Fibroblast of lung (primary cell): ENCODE measurements around the gene HSPB9. TPM values are rescaled to one million over a fixed set of nuclear protein-coding genes. Genes with fewer than 3 reads are reported as not detected.

Experiments used
- DNase-seq, 2 donors: peaks; one replicate each; pipeline versions ENCODE4 v3.0.0 to v3.0.0-alpha.2; 2010; ENCODE audit warnings: low read depth in 2 of 2
- H2AFZ ChIP-seq: 2 replicates; pipeline ENCODE4 v1.5.1; 2012; ENCODE audit warnings: low read length, control low read depth, inconsistent platforms
- H3K27ac ChIP-seq: 2 replicates; pipeline ENCODE4 v1.5.1; 2011; ENCODE audit warnings: low read length, control low read depth; ENCODE audit not compliant: insufficient read depth
- H3K27me3 ChIP-seq: 2 replicates; pipeline ENCODE4 v1.5.1; 2011; ENCODE audit warnings: mild to moderate bottlenecking, low read length; ENCODE audit not compliant: control insufficient read depth, insufficient read depth
- H3K36me3 ChIP-seq: 2 replicates; pipeline ENCODE4 v1.5.1; 2011; ENCODE audit warnings: low read length; ENCODE audit not compliant: control insufficient read depth, insufficient read depth
- H3K4me1 ChIP-seq: 2 replicates; pipeline ENCODE4 v1.5.1; 2011; ENCODE audit warnings: low read length; ENCODE audit not compliant: control insufficient read depth, insufficient read depth; ENCODE audit errors: extremely low read depth
- H3K4me2 ChIP-seq: 2 replicates; pipeline ENCODE4 v1.5.1; 2011; ENCODE audit warnings: low read length, control low read depth; ENCODE audit not compliant: insufficient read depth; ENCODE audit errors: extremely low read depth
- H3K4me3 ChIP-seq, 4 experiments: fragments of 200-600 bp in 1 of 4; sonication (generic) in 1 of 4; replicated peaks in 1 of 4; 2 replicates each; pipeline ENCODE4 v1.5.1; 2011 to 2016; ENCODE audit warnings: low read length in 4 of 4, low read depth in 3 of 4, mild to moderate bottlenecking in 3 of 4, control low read depth in 2 of 4, inconsistent platforms in 1 of 4, mixed read lengths in 1 of 4; ENCODE audit not compliant: insufficient read depth in 1 of 4; ENCODE audit errors: control extremely low read depth in 1 of 4
- H3K79me2 ChIP-seq: 2 replicates; pipeline ENCODE4 v1.5.1; 2012; ENCODE audit warnings: mild to moderate bottlenecking, low read length, inconsistent platforms; ENCODE audit not compliant: control insufficient read depth, insufficient read depth
- H3K9ac ChIP-seq: 2 replicates; pipeline ENCODE4 v1.5.1; 2011; ENCODE audit warnings: mild to moderate bottlenecking, low read length, control low read depth; ENCODE audit not compliant: insufficient read depth
- H3K9me3 ChIP-seq: 2 replicates; pipeline ENCODE4 v1.5.1; 2012; ENCODE audit warnings: low read depth, low read length; ENCODE audit not compliant: control insufficient read depth, insufficient read depth
- H4K20me1 ChIP-seq: 2 replicates; pipeline ENCODE4 v1.5.1; 2011; ENCODE audit warnings: low read length; ENCODE audit not compliant: control insufficient read depth, insufficient read depth; ENCODE audit errors: extremely low read depth
- CTCF ChIP-seq, 2 donors: IDR thresholded peaks in 1 of 2; conservative IDR thresholded peaks in 1 of 2; 1 replicate in 1 of 2; 2 replicates in 1 of 2; pipeline ENCODE4 v1.5.1; 2011 to 2012; ENCODE audit warnings: low read length in 2 of 2, control low read depth in 1 of 2, inconsistent platforms in 1 of 2, low read depth in 1 of 2, mild to moderate bottlenecking in 1 of 2
- EZH2 ChIP-seq: IDR thresholded peaks from 2 replicates; pipeline ENCODE4 v1.5.1; 2012; ENCODE audit warnings: low read length, control low read depth, mild to moderate bottlenecking; ENCODE audit errors: missing control alignments
- polyA plus RNA-seq, 2 donors: library from polyadenylated mRNA; depleted of rRNA in 1 of 2; stranded (reverse) in 1 of 2; unstranded in 1 of 2; fragments of >200 nt; gene quantifications; 2 replicates each; pipeline ENCODE4 v1.2.1, GENCODE V29; 2011 to 2012; ENCODE audit warnings: missing spikeins in 1 of 2
- total RNA-seq: library from RNA; depleted of rRNA; stranded (reverse); fragments of >200 nt; gene quantifications from 2 replicates; pipeline ENCODE4 v1.2.1, GENCODE V29; 2014

The HSPB9 gene
- total and polyA plus RNA-seq, 2 donors (not counting 1 experiment from before 2014, with no cell fraction given), result not detected

- no peaks in the 10 kb centered on the region for H3K79me2 ChIP-seq
- H2AFZ ChIP-seq, result no peak overlapping the region
- no peaks in the 10 kb centered on the region for H3K9me3 ChIP-seq
- DNase-seq, result no peak
- no peak overlapping the region for H3K4me3 ChIP-seq
- H4K20me1 ChIP-seq, result no peaks in the 10 kb centered on the region
- H3K27ac ChIP-seq, result no peak overlapping the region
- H3K4me2 ChIP-seq, result no peak overlapping the region
- no peak overlapping the region for H3K9ac ChIP-seq
- peaks cover 9% of the 10 kb centered on the region for H3K27me3 ChIP-seq
- H3K4me1 ChIP-seq, result no peaks in the 10 kb centered on the region
- H3K36me3 ChIP-seq, result no peaks in the 10 kb centered on the region
- TF ChIP-seq CTCF (conservative IDR thresholded peaks at IDR 0.05 in 1 of 2, IDR thresholded peaks at IDR 0.05 in 1 of 2; ENCODE audit: low read depth in 1 of 2, low read length in 2 of 2) (no peak), EZH2 (no peak)
Observed at GRCh38 chr17:42088736-42089135, 33.9 kb upstream of the HSPB9 start.

GRCh38 chr17:42090964-42091790 lies 31.4 kb upstream of the HSPB9 start:
- H3K27ac ChIP-seq, result no peak overlapping the region
- peaks cover 16% of the 10 kb centered on the region for H3K27me3 ChIP-seq
- no peak overlapping the region for H3K9ac ChIP-seq
- H3K4me3 ChIP-seq, result no peak overlapping the region
- no peak overlapping the region for H3K4me2 ChIP-seq
- H3K79me2 ChIP-seq, result no peaks in the 10 kb centered on the region
- no peak overlapping the region for H2AFZ ChIP-seq
- no peaks in the 10 kb centered on the region for H3K4me1 ChIP-seq
- H4K20me1 ChIP-seq, result no peaks in the 10 kb centered on the region
- no peak for DNase-seq
- TF ChIP-seq CTCF (conservative IDR thresholded peaks at IDR 0.05 in 1 of 2, IDR thresholded peaks at IDR 0.05 in 1 of 2; ENCODE audit: low read depth in 1 of 2, low read length in 2 of 2) (no peak), EZH2 (peak; percentile 39)
- no peaks in the 10 kb centered on the region for H3K9me3 ChIP-seq
- H3K36me3 ChIP-seq, result no peaks in the 10 kb centered on the region

GRCh38 chr17:42092939-42093338 lies 29.7 kb upstream of the HSPB9 start:
- Histone ChIP-seq H3K4me1 (no peaks in the 10 kb centered on the region), H3K4me2 (no peak overlapping the region), H3K27me3 (peaks cover 30% of the 10 kb centered on the region), H3K79me2 (no peaks in the 10 kb centered on the region), H3K36me3 (no peaks in the 10 kb centered on the region), H3K4me3 (no peak overlapping the region), H3K9me3 (no peaks in the 10 kb centered on the region), H3K9ac (no peak overlapping the region), H4K20me1 (no peaks in the 10 kb centered on the region), H2AFZ (no peak overlapping the region), H3K27ac (no peak overlapping the region)
- DNase-seq, result no peak
- TF ChIP-seq EZH2 (no peak), CTCF (conservative IDR thresholded peaks at IDR 0.05 in 1 of 2, IDR thresholded peaks at IDR 0.05 in 1 of 2; ENCODE audit: low read depth in 1 of 2, low read length in 2 of 2) (no peak)
